HL-60 (cell line): Measurements from ENCODE around the gene LYRM2.

Source experiments
- CTCF ChIP-seq: IDR thresholded peaks from one replicate; pipeline ENCODE4 v1.5.1; 2011; ENCODE audit warnings: low read length, control low read depth, inconsistent platforms; ENCODE audit not compliant: insufficient read depth
- GABPA ChIP-seq: IDR thresholded peaks from 2 replicates; pipeline ENCODE4 v1.6.1; 2012; ENCODE audit warnings: low read depth
- POLR2AphosphoS5 ChIP-seq: IDR thresholded peaks from 2 replicates; pipeline ENCODE4 v1.6.1; 2012; ENCODE audit warnings: low read depth

- TF ChIP-seq CTCF (no peak), POLR2AphosphoS5 (no peak), GABPA (no peak)
These were observed 6.3 kb upstream of the LYRM2 start for GRCh38 chr6:89644864-89645263.
